HEK293 (cell line): ENCODE measurements around the gene GRIPAP1.
A peak's percentile ranks its signal among the peaks of the same experiment; 100 is the strongest.

Experiments
- AEBP2 ChIP-seq: fragments of 450-650 bp; formaldehyde crosslinking; IDR thresholded peaks from 2 replicates; pipeline ENCODE4 v1.5.1; 2016; ENCODE audit warnings: missing biosample characterization, missing genetic modification characterization, borderline replicate concordance
- BCL6B ChIP-seq: fragments of 450-650 bp; formaldehyde crosslinking; IDR thresholded peaks from 2 replicates; pipeline ENCODE4 v1.5.1; 2017; ENCODE audit warnings: missing biosample characterization, missing genetic modification characterization
- EGR2 ChIP-seq: fragments of 450-650 bp; formaldehyde crosslinking; IDR thresholded peaks from 2 replicates; pipeline ENCODE4 v1.5.1; 2016; ENCODE audit warnings: low read depth, missing biosample characterization, missing genetic modification characterization
- GLIS1 ChIP-seq: fragments of 450-650 bp; formaldehyde crosslinking; IDR thresholded peaks from 2 replicates; pipeline ENCODE4 v1.5.1; 2016; ENCODE audit warnings: missing biosample characterization, missing genetic modification characterization
- HOXC10 ChIP-seq: sonication (generic); formaldehyde crosslinking; IDR thresholded peaks from 2 replicates; pipeline ENCODE4 v1.8.1; 2023; ENCODE audit warnings: mild to moderate bottlenecking, missing genetic modification reagents
- INSM2 ChIP-seq: fragments of 450-650 bp; formaldehyde crosslinking; IDR thresholded peaks from 2 replicates; pipeline ENCODE4 v1.5.1; 2016; ENCODE audit warnings: missing biosample characterization, missing genetic modification characterization
- PBX3 ChIP-seq: sonication (generic); formaldehyde crosslinking; IDR thresholded peaks from 2 replicates; pipeline ENCODE4 v1.8.1; 2022; ENCODE audit warnings: mild to moderate bottlenecking, moderate library complexity, missing genetic modification reagents
- PRDM1 ChIP-seq: fragments of 450-650 bp; formaldehyde crosslinking; IDR thresholded peaks from 2 replicates; pipeline ENCODE4; 2016; ENCODE audit warnings: missing biosample characterization, missing genetic modification characterization
- SCRT2 ChIP-seq: fragments of 450-650 bp; formaldehyde crosslinking; IDR thresholded peaks from 2 replicates; pipeline ENCODE4 v1.5.1; 2016; ENCODE audit warnings: missing biosample characterization, missing genetic modification characterization
- ZFP69B ChIP-seq: fragments of 450-650 bp; formaldehyde crosslinking; IDR thresholded peaks from 2 replicates; pipeline ENCODE4 v1.5.1; 2016; ENCODE audit warnings: missing biosample characterization, missing genetic modification characterization
- ZNF121 ChIP-seq: fragments of 450-650 bp; formaldehyde crosslinking; IDR thresholded peaks from 2 replicates; pipeline ENCODE4 v1.5.1; 2016; ENCODE audit warnings: missing biosample characterization, missing genetic modification characterization
- ZNF133 ChIP-seq: fragments of 450-650 bp; formaldehyde crosslinking; IDR thresholded peaks from 2 replicates; pipeline ENCODE4 v1.5.1; 2016; ENCODE audit warnings: missing biosample characterization, missing genetic modification characterization
- ZNF169 ChIP-seq: fragments of 450-650 bp; formaldehyde crosslinking; IDR thresholded peaks from 2 replicates; pipeline ENCODE4 v1.5.1; 2016; ENCODE audit warnings: missing biosample characterization, missing genetic modification characterization
- ZNF211 ChIP-seq: fragments of 450-650 bp; formaldehyde crosslinking; IDR thresholded peaks from 2 replicates; pipeline ENCODE4 v1.5.1; 2016; ENCODE audit warnings: low read depth, missing biosample characterization, missing genetic modification characterization
- ZNF274 ChIP-seq, 2 experiments: fragments of 200-500 bp in 1 of 2; fragments of 450-650 bp in 1 of 2; sonication (Bioruptor generic) in 1 of 2; formaldehyde crosslinking in 1 of 2; IDR thresholded peaks; 2 replicates each; pipeline versions ENCODE4 v1.5.1 to v1.6.1; 2014 to 2016; ENCODE audit warnings: borderline replicate concordance in 1 of 2, inconsistent platforms in 1 of 2, low read length in 1 of 2, missing biosample characterization in 1 of 2, missing genetic modification characterization in 1 of 2
- ZNF292 ChIP-seq: fragments of 450-650 bp; formaldehyde crosslinking; IDR thresholded peaks from 2 replicates; pipeline ENCODE4 v1.5.1; 2016; ENCODE audit warnings: low read depth, missing biosample characterization, missing genetic modification characterization, borderline replicate concordance
- ZNF362 ChIP-seq: fragments of 450-650 bp; formaldehyde crosslinking; IDR thresholded peaks from 2 replicates; pipeline ENCODE4 v1.5.1; 2016; ENCODE audit warnings: missing biosample characterization, missing genetic modification characterization
- ZNF366 ChIP-seq: fragments of 450-650 bp; formaldehyde crosslinking; conservative IDR thresholded peaks from 2 replicates; pipeline ENCODE4 v1.5.1; 2016; ENCODE audit warnings: missing biosample characterization, missing genetic modification characterization
- ZNF426 ChIP-seq: fragments of 450-650 bp; formaldehyde crosslinking; IDR thresholded peaks from 2 replicates; pipeline ENCODE4 v1.5.1; 2017; ENCODE audit warnings: missing biosample characterization, missing genetic modification characterization, mild to moderate bottlenecking, inconsistent platforms, moderate library complexity
- ZNF521 ChIP-seq: fragments of 450-650 bp; formaldehyde crosslinking; IDR thresholded peaks from 2 replicates; pipeline ENCODE4 v1.5.1; 2017; ENCODE audit warnings: missing biosample characterization, mild to moderate bottlenecking, missing genetic modification characterization
- ZNF555 ChIP-seq: fragments of 450-650 bp; formaldehyde crosslinking; conservative IDR thresholded peaks from 2 replicates; pipeline ENCODE4 v1.5.1; 2017; ENCODE audit warnings: missing biosample characterization, mild to moderate bottlenecking, missing genetic modification characterization, inconsistent platforms
- ZNF561 ChIP-seq: fragments of 450-650 bp; IDR thresholded peaks from 2 replicates; pipeline ENCODE4 v1.5.1; 2018; ENCODE audit warnings: missing biosample characterization, missing genetic modification characterization, borderline replicate concordance
- ZNF571 ChIP-seq: fragments of 450-650 bp; formaldehyde crosslinking; IDR thresholded peaks from 2 replicates; pipeline ENCODE4 v1.5.0; 2017; ENCODE audit warnings: missing biosample characterization, missing genetic modification characterization
- ZNF580 ChIP-seq: fragments of 450-650 bp; formaldehyde crosslinking; IDR thresholded peaks from 2 replicates; pipeline ENCODE4 v1.5.1; 2016; ENCODE audit warnings: missing biosample characterization, missing genetic modification characterization
- ZNF600 ChIP-seq: fragments of 450-650 bp; formaldehyde crosslinking; IDR thresholded peaks from 2 replicates; pipeline ENCODE4 v1.5.1; 2016; ENCODE audit warnings: missing biosample characterization, missing genetic modification characterization
- ZNF645 ChIP-seq: fragments of 450-650 bp; formaldehyde crosslinking; IDR thresholded peaks from 2 replicates; pipeline ENCODE4; 2016; ENCODE audit warnings: missing biosample characterization, missing genetic modification characterization
- ZNF707 ChIP-seq: fragments of 450-650 bp; formaldehyde crosslinking; IDR thresholded peaks from 2 replicates; pipeline ENCODE4 v1.5.1; 2016; ENCODE audit warnings: missing biosample characterization, missing genetic modification characterization
- ZNF777 ChIP-seq: fragments of 450-650 bp; formaldehyde crosslinking; IDR thresholded peaks from 2 replicates; pipeline ENCODE4 v1.5.1; 2017; ENCODE audit warnings: missing biosample characterization, missing genetic modification characterization, borderline replicate concordance
- ZSCAN4 ChIP-seq: fragments of 450-650 bp; formaldehyde crosslinking; IDR thresholded peaks from 2 replicates; pipeline ENCODE4 v1.5.1; 2017; ENCODE audit warnings: missing biosample characterization, missing genetic modification characterization

The GRIPAP1 gene

GRCh38 chrX:49037883-49038475 lies 35.9 kb upstream of the GRIPAP1 start (continued):
- no peak for TF ChIP-seq ZNF645 (tag by site-specific recombination)
- TF ChIP-seq ZNF366 (tag by site-specific recombination): peak; percentile 77
- TF ChIP-seq GLIS1 (tag by site-specific recombination): 0 out of 2 replicates have a peak, but pooled peaks have one; percentile 28
- TF ChIP-seq ZNF211 (tag by site-specific recombination): no peak
- TF ChIP-seq ZNF555 (tag by site-specific recombination): no peak
- TF ChIP-seq ZNF600 (tag by site-specific recombination): no peak
- no peak for TF ChIP-seq BCL6B
- TF ChIP-seq ZNF133 (tag by site-specific recombination): no peak
- TF ChIP-seq EGR2 (tag by site-specific recombination): no peak
- TF ChIP-seq ZNF571: no peak
- no peak for TF ChIP-seq ZNF362 (tag by site-specific recombination)
- no peak for TF ChIP-seq SCRT2
- TF ChIP-seq ZNF521 (tag by site-specific recombination): no peak
- TF ChIP-seq ZFP69B (tag by site-specific recombination): peak; percentile 69
- TF ChIP-seq ZNF169 (tag by site-specific recombination): no peak
- TF ChIP-seq ZNF426 (tag by site-specific recombination): no peak
- no peak for TF ChIP-seq ZNF274 (IDR thresholded peaks at IDR 0.05; ENCODE audit: low read length)
- no peak for TF ChIP-seq ZNF274 (tag by site-specific recombination; IDR thresholded peaks at IDR 0.05; ENCODE audit: borderline replicate concordance)
- TF ChIP-seq ZNF707 (tag by site-specific recombination): no peak
- TF ChIP-seq ZNF777: no peak
- no peak for TF ChIP-seq ZNF121 (tag by site-specific recombination)
- no peak for TF ChIP-seq HOXC10
- TF ChIP-seq AEBP2 (tag by site-specific recombination): no peak
- no peak for TF ChIP-seq ZNF580 (tag by site-specific recombination)
- TF ChIP-seq PBX3 (CRISPR knock-in tag): no peak
- no peak for TF ChIP-seq PRDM1 (tag by site-specific recombination)
- TF ChIP-seq ZNF561 (tag by site-specific recombination): no peak
- no peak for TF ChIP-seq ZSCAN4 (tag by site-specific recombination)
- no peak for TF ChIP-seq ZNF292 (tag by site-specific recombination)
- no peak for TF ChIP-seq INSM2 (tag by site-specific recombination)
